ENCODE results near the gene TMED9. TPM values are rescaled to one million over a fixed set of nuclear protein-coding genes. Genes with fewer than 3 reads are reported as not detected.

Gene TMED9
- total and polyA plus RNA-seq, 11 donors, result 46.2 to 321 (median 77.0) TPM

DNA sequence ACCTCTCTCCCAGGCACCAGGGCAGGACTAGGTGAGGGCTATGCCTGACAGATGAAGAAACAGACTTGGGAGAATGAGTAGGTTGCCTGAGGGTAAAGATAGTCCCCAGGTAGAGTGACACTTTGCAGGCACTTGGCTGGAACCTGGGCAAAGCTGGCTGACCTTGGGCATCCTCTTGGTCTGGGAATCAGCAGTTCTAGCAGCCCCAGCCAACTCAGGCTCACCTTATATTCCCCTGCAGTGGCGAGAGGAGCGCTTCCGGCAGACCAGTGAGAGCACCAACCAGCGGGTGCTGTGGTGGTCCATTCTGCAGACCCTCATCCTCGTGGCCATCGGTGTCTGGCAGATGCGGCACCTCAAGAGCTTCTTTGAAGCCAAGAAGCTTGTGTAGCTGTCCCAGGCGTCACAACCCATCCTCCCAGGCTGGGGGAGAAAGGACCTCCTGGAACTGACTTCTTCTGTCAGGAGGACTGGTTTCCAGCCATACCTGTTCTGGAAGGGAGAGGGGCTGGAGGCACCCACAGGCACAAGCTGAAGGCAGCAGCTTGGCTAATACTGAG is 3.1 kb downstream of the TMED9 start:
- H3K27me3 ChIP-seq, result peaks cover 0 to 8% (median 0%) of the 10 kb centered on the region in 9 donors
- ATAC-seq, result no peak
- 90 to 97% (median 97%) methylated on average over 4 to 8 of the region's 8 CpGs; no CpG with 5 or more reads in 1 of the 4 donors for WGBS, 4 donors
- no peak overlapping the region for H3K27ac ChIP-seq
- H3K4me1 ChIP-seq, result peaks cover 0 to 34% (median 15%) of the 10 kb centered on the region in 12 donors
- H3K9me3 ChIP-seq, result no peaks in the 10 kb centered on the region
- H3K4me3 ChIP-seq, result no peak overlapping the region
- DNase-seq, result no peak
- intact Hi-C loops (cut with DNase I), result loop anchor here in 4 of 10 donors (10.0 kb wide), 3 partner anchors 50 to 80 kb away; partner anchors contain the start of gene DDX41 (in 2 of the 4)
- no peak for TF ChIP-seq POLR2A (IDR thresholded peaks at IDR 0.05)
- no peak for TF ChIP-seq CTCF (IDR thresholded peaks at IDR 0.05)
- H3K36me3 ChIP-seq, result peaks cover 6 to 38% (median 35%) of the 10 kb centered on the region in 9 donors

DNA sequence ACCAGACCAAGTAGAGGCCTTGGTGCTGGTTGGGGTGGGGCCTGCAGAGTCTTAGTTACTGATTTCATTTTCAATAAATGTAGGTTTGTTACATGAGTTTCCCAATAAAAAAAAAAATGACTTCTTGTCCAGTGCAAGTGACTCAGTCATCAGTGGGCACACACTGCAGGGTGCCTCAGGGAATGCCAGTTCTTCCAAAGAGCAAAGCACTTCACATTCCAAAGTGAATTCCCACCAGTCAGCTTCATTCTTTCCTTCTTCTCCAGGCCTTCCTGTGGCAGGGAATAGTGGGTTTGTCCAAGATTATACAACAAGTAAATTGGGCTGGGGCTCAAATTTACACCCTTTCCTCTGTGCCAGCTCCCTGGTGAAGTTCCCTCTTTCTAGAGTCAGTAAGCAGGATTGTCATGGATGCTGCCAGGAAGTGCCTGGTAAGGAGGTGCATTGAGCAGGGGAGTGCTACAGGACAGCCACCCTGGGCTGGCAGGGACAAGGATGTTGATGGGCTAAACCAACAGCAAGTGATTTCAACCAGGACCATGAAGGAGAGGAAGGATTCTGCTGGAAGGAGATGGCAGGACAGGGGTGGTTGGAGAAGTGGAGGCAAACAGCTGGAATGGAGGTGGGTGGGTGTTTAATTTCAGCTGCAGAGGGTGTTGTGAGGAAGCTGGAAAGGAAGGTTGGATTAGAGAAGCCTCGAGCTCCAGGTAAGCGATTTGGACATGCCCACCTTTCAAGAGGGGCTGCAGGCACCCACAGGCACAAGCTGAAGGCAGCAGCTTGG is 4.2 kb downstream of the TMED9 start:
- no peaks in the 10 kb centered on the region for H3K9me3 ChIP-seq
- H3K4me3 ChIP-seq, result no peak overlapping the region
- no peaks in the 10 kb centered on the region for H3K27me3 ChIP-seq
- ATAC-seq, result no peak
- 92 to 96% (median 94%) methylated on average over 2 of the region's 2 CpGs for WGBS, 4 donors
- intact Hi-C loops (cut with DNase I), result loop anchor here in 4 of 10 donors (10.0 kb wide), 3 partner anchors 51 to 81 kb away; partner anchors contain the start of gene DDX41 (in 2 of the 4)
- DNase-seq, result no peak
- H3K27ac ChIP-seq, result no peak overlapping the region
- peaks cover 6 to 38% (median 35%) of the 10 kb centered on the region in 9 donors for H3K36me3 ChIP-seq
- peaks cover 3 to 42% (median 22%) of the 10 kb centered on the region in 12 donors for H3K4me1 ChIP-seq
- no peak for TF ChIP-seq CTCF (IDR thresholded peaks at IDR 0.05)
- TF ChIP-seq POLR2A (IDR thresholded peaks at IDR 0.05), result no peak

- DNase-seq (no peak), ATAC-seq (no peak)
- no peak overlapping the region for H3K27ac ChIP-seq
- no peaks in the 10 kb centered on the region for H3K27me3 ChIP-seq
- WGBS, 4 donors, result 88 to 100% (median 98%) methylated on average over 2 of the region's 2 CpGs
- H3K4me3 ChIP-seq, result no peak overlapping the region
- TF ChIP-seq POLR2A (IDR thresholded peaks at IDR 0.05) (no peak), CTCF (IDR thresholded peaks at IDR 0.05) (no peak)
- peaks cover 3 to 48% (median 23%) of the 10 kb centered on the region in 12 donors for H3K4me1 ChIP-seq
- H3K36me3 ChIP-seq, result peaks cover 6 to 38% (median 35%) of the 10 kb centered on the region in 9 donors
- intact Hi-C loops (cut with DNase I), result loop anchor here in 4 of 10 donors (10.0 kb wide), 3 partner anchors 52 to 82 kb away; partner anchors contain the start of gene DDX41 (in 2 of the 4)
- H3K9me3 ChIP-seq, result no peaks in the 10 kb centered on the region
Observed at GRCh38 chr5:177596775-177597238, 4.8 kb downstream of the TMED9 start.

DNA sequence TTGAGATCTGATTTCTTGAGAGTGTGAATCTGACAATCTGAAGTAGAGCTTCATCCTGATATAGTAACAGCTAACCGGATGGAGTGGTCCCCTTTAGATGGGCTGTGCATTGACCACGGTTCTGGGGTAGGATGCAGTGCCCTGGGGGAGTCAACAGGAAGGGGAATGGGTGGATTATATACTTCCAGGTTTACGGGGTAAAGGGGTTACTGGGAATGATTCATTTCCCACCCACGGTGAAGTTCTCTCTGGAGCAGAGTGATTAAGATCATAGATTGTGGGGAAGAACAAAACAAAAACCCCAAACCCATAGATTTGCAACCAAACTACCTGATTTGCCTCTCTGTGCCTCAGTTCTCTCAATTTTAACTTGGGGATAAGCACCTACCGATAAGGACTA is 6.5 kb downstream of the TMED9 start:
- intact Hi-C loops (cut with DNase I), result loop anchor here in 4 of 10 donors (10.0 kb wide), 3 partner anchors 54 to 84 kb away; partner anchors contain the start of gene DDX41 (in 2 of the 4)
- no peak for DNase-seq
- no peak overlapping the region for H3K4me3 ChIP-seq
- WGBS, 4 donors, result 40 to 50% (median 42%) methylated on average over 5 of the region's 5 CpGs
- H3K9me3 ChIP-seq, result no peaks in the 10 kb centered on the region
- TF ChIP-seq CTCF (IDR thresholded peaks at IDR 0.05) (no peak), POLR2A (IDR thresholded peaks at IDR 0.05) (no peak)
- ATAC-seq, result no peak
- no peak overlapping the region for H3K27ac ChIP-seq
- peaks cover 3 to 37% (median 14%) of the 10 kb centered on the region in 12 donors for H3K4me1 ChIP-seq
- H3K36me3 ChIP-seq, result peaks cover 6 to 35% (median 33%) of the 10 kb centered on the region in 9 donors
- H3K27me3 ChIP-seq, result no peaks in the 10 kb centered on the region

Measured in heart left ventricle (tissue), 16 donors.